ENCODE results near the gene SPOCK2. TPM values are rescaled to one million over a fixed set of nuclear protein-coding genes. Genes with fewer than 3 reads are reported as not detected.

SPOCK2 gene
- total and polyA plus RNA-seq, 7 experiments from 2014 or later = 200 to 543 (median 336) TPM

- Histone ChIP-seq H3K36me3 (ENCODE audit: control insufficient read depth in 2 of 3, insufficient read depth in 3 of 3, low read length in 3 of 3) (peaks cover under 1 to 39% (median 24%) of the 10 kb centered on the region in 3 experiments), H3K4me1 (ENCODE audit: control insufficient read depth in 2 of 2, insufficient read depth in 2 of 2, low read length in 2 of 2) (no peaks in the 10 kb centered on the region), H3K27me3 (ENCODE audit: control insufficient read depth in 2 of 2, insufficient read depth in 2 of 2, low read length in 2 of 2) (no peaks in the 10 kb centered on the region), H3K27ac (ENCODE audit: low read depth, low read length) (no peak overlapping the region), H3K4me3 (ENCODE audit: low read length) (no peak overlapping the region), H3K9me3 (ENCODE audit: control insufficient read depth in 2 of 3, low read length in 3 of 3) (no peaks in the 10 kb centered on the region)
- peaks cover 0 to 37% (median 24%) of the 10 kb centered on the region in 7 donors for H3K4me1 Mint-ChIP-seq
- H3K4me3 Mint-ChIP-seq = peak overlapping the region in 4 of 10 donors; percentile 3 to 64 (median 34)
- POLR2A ChIA-PET = interaction anchor here (0.7 to 3.0 kb wide), 13 partner anchors 9 to 269 kb away, joined by 3 to 11 read pairs (median 4); partner anchors contain the start of genes ANAPC16 and ASCC1
- intact Hi-C loops (cut with micrococcal nuclease) = loop anchor here in 1 of 2 donors (2.0 to 5.0 kb wide), 4 partner anchors 19 to 277 kb away; partner anchors contain the start of genes ANAPC16 and ASCC1
- CTCF ChIA-PET = interaction anchor here (0.5 to 3.4 kb wide), 5 partner anchors 11 to 635 kb away, joined by 3 to 16 read pairs (median 3); no protein-coding TSS in a partner anchor
- H3K9me3 Mint-ChIP-seq = peaks cover 0 to 14% (median 0%) of the 10 kb centered on the region in 11 donors
- no peak for DNase-seq
- H3K27ac Mint-ChIP-seq = peak overlapping the region; percentile 34 to 91 (median 78)
- peaks cover 0 to 19% (median 4%) of the 10 kb centered on the region in 5 donors for H3K36me3 Mint-ChIP-seq
- no peaks in the 10 kb centered on the region for H3K27me3 Mint-ChIP-seq
- ATAC-seq = peak; percentile 26
Observed at GRCh38 chr10:72059843-72060822, 28.2 kb downstream of the SPOCK2 start.

- ATAC-seq (peak; percentile 33), DNase-seq (no peak)
- no peak overlapping the region for H3K27ac ChIP-seq (ENCODE audit: low read depth, low read length)
- Mint-ChIP-seq H3K27me3 (no peaks in the 10 kb centered on the region), H3K4me3 (peak overlapping the region in 4 of 10 donors; percentile 1 to 37 (median 5)), H3K9me3 (peaks cover 0 to 12% (median 0%) of the 10 kb centered on the region in 11 donors), H3K4me1 (peaks cover 0 to 35% (median 27%) of the 10 kb centered on the region in 7 donors), H3K27ac (peak overlapping the region; percentile 33 to 91 (median 78)), H3K36me3 (peaks cover 0 to 17% (median 2%) of the 10 kb centered on the region in 5 donors)
- CTCF ChIA-PET = interaction anchor here (0.6 to 1.6 kb wide), 4 partner anchors 10 to 634 kb away, joined by 3 to 6 read pairs (median 3); no protein-coding TSS in a partner anchor
- H3K9me3 ChIP-seq (ENCODE audit: control insufficient read depth in 2 of 3, low read length in 3 of 3) = no peaks in the 10 kb centered on the region
- peaks cover 0 to 35% (median 23%) of the 10 kb centered on the region in 3 experiments for H3K36me3 ChIP-seq (ENCODE audit: control insufficient read depth in 2 of 3, insufficient read depth in 3 of 3, low read length in 3 of 3)
- H3K4me3 ChIP-seq (ENCODE audit: low read length) = no peak overlapping the region
- no peaks in the 10 kb centered on the region for H3K27me3 ChIP-seq (ENCODE audit: control insufficient read depth in 2 of 2, insufficient read depth in 2 of 2, low read length in 2 of 2)
- POLR2A ChIA-PET = interaction anchor here (0.7 to 2.6 kb wide), 12 partner anchors 10 to 270 kb away, joined by 3 to 11 read pairs (median 4); partner anchors contain the start of gene ANAPC16
- H3K4me1 ChIP-seq (ENCODE audit: control insufficient read depth in 2 of 2, insufficient read depth in 2 of 2, low read length in 2 of 2) = no peaks in the 10 kb centered on the region
- intact Hi-C loops (cut with micrococcal nuclease) = loop anchor here in 1 of 2 donors (2.0 kb wide), 1 partner anchor 28 kb away; no protein-coding TSS in a partner anchor
Observed at GRCh38 chr10:72058989-72059842, 29.1 kb downstream of the SPOCK2 start.

- peaks cover 0 to 12% (median 0%) of the 10 kb centered on the region in 11 donors for H3K9me3 Mint-ChIP-seq
- H3K9me3 ChIP-seq (ENCODE audit: control insufficient read depth in 2 of 3, low read length in 3 of 3) = no peaks in the 10 kb centered on the region
- no peaks in the 10 kb centered on the region for H3K27me3 ChIP-seq (ENCODE audit: control insufficient read depth in 2 of 2, insufficient read depth in 2 of 2, low read length in 2 of 2)
- peak overlapping the region in 8 of 9 donors; percentile 36 to 91 (median 77) for H3K27ac Mint-ChIP-seq
- no peaks in the 10 kb centered on the region for H3K27me3 Mint-ChIP-seq
- no peak overlapping the region for H3K4me3 ChIP-seq (ENCODE audit: low read length)
- H3K36me3 Mint-ChIP-seq = peaks cover 0 to 12% (median 0%) of the 10 kb centered on the region in 5 donors
- ChIA-PET POLR2A (interaction anchor here (0.8 to 1.3 kb wide), 5 partner anchors 15 to 189 kb away, joined by 3 to 4 read pairs (median 3); no protein-coding TSS in a partner anchor), CTCF (interaction anchor here (0.9 to 1.6 kb wide), 3 partner anchors 10 to 68 kb away, joined by 3 to 6 read pairs (median 3); no protein-coding TSS in a partner anchor)
- DNase-seq (no peak), ATAC-seq (peak; percentile 2)
- peaks cover 0 to 32% (median 27%) of the 10 kb centered on the region in 7 donors for H3K4me1 Mint-ChIP-seq
- no peaks in the 10 kb centered on the region for H3K4me1 ChIP-seq (ENCODE audit: control insufficient read depth in 2 of 2, insufficient read depth in 2 of 2, low read length in 2 of 2)
- H3K4me3 Mint-ChIP-seq = peak overlapping the region in 1 of 10 donors; percentile 6
- no peak overlapping the region for H3K27ac ChIP-seq (ENCODE audit: low read depth, low read length)
- intact Hi-C loops (cut with micrococcal nuclease) = loop anchor here in 1 of 2 donors (2.0 kb wide), 1 partner anchor 28 kb away; no protein-coding TSS in a partner anchor
- peaks cover 0 to 27% (median 15%) of the 10 kb centered on the region in 3 experiments for H3K36me3 ChIP-seq (ENCODE audit: control insufficient read depth in 2 of 3, insufficient read depth in 3 of 3, low read length in 3 of 3)
Observed at GRCh38 chr10:72058347-72058898, 29.9 kb downstream of the SPOCK2 start.

DNA sequence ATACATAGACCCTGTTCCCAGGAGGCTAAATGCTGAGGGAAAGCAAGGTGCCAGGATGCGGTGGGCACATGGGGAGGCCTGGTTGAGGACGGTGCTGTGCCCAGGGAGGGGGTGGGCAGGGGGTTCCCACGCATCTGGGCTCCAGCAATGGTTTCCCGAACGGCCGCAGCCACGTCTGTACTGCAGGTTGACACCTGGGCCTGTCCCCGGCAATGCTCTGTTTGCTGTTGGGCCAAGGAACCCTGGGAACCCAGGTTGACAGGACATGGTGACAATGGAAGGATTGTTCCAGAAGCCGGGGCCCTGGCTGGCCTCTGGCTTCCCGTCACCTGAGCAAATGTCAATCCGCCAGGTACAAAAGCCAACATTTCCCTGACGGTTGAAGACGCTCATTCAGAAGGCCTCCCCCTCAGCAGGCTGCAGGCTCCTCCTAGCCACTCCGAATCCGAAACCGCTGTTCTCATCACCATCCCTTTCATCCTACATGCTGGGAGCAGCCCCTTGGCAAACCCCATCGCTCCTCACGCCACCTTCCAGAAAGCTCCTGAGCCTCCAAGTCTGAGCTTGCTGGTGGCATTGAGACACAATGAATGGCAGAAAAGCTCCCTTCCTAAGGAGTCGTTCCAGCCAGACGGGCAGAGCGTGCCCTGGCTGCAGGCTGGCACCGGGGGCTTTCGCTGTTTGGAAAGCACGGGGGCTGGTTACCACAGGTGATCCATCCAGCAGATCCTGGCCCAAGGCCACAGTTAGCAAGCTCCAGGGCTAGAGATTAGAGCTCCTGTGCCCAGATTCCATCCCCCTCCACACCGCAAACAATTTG is 31.2 kb downstream of the SPOCK2 start:
- Histone ChIP-seq H3K27me3 (ENCODE audit: control insufficient read depth in 2 of 2, insufficient read depth in 2 of 2, low read length in 2 of 2) (no peaks in the 10 kb centered on the region), H3K4me1 (ENCODE audit: control insufficient read depth in 2 of 2, insufficient read depth in 2 of 2, low read length in 2 of 2) (no peaks in the 10 kb centered on the region), H3K4me3 (ENCODE audit: low read length) (no peak overlapping the region), H3K9me3 (ENCODE audit: control insufficient read depth in 2 of 3, low read length in 3 of 3) (no peaks in the 10 kb centered on the region), H3K36me3 (ENCODE audit: control insufficient read depth in 2 of 3, insufficient read depth in 3 of 3, low read length in 3 of 3) (peaks cover 0 to 14% (median 3%) of the 10 kb centered on the region in 3 experiments), H3K27ac (ENCODE audit: low read depth, low read length) (no peak overlapping the region)
- peaks cover 0 to 12% (median 0%) of the 10 kb centered on the region in 11 donors for H3K9me3 Mint-ChIP-seq
- H3K27me3 Mint-ChIP-seq = no peaks in the 10 kb centered on the region
- intact Hi-C loops (cut with micrococcal nuclease) = no loop called here
- no peak for ATAC-seq
- H3K36me3 Mint-ChIP-seq = peaks cover 0 to 7% (median 0%) of the 10 kb centered on the region in 5 donors
- CTCF ChIA-PET = interaction anchor here (0.6 to 0.9 kb wide), 3 partner anchors 8 to 45 kb away, joined by 3 to 4 read pairs (median 3); no protein-coding TSS in a partner anchor
- H3K4me1 Mint-ChIP-seq = peaks cover 0 to 29% (median 26%) of the 10 kb centered on the region in 7 donors
- no peak overlapping the region for H3K4me3 Mint-ChIP-seq
- POLR2A ChIA-PET = interaction anchor here (0.6 to 1.3 kb wide), 7 partner anchors 9 to 194 kb away, joined by 3 to 5 read pairs (median 3); no protein-coding TSS in a partner anchor
- peak overlapping the region in 6 of 9 donors; percentile 5 to 63 (median 34) for H3K27ac Mint-ChIP-seq
- DNase-seq = no peak

- peaks cover 0 to 29% (median 20%) of the 10 kb centered on the region in 7 donors for H3K4me1 Mint-ChIP-seq
- Histone ChIP-seq H3K36me3 (ENCODE audit: control insufficient read depth in 2 of 3, insufficient read depth in 3 of 3, low read length in 3 of 3) (peaks cover 0 to 4% (median 0%) of the 10 kb centered on the region in 3 experiments), H3K27me3 (ENCODE audit: control insufficient read depth in 2 of 2, insufficient read depth in 2 of 2, low read length in 2 of 2) (no peaks in the 10 kb centered on the region), H3K4me1 (ENCODE audit: control insufficient read depth in 2 of 2, insufficient read depth in 2 of 2, low read length in 2 of 2) (no peaks in the 10 kb centered on the region), H3K9me3 (ENCODE audit: control insufficient read depth in 2 of 3, low read length in 3 of 3) (no peaks in the 10 kb centered on the region), H3K27ac (ENCODE audit: low read depth, low read length) (no peak overlapping the region), H3K4me3 (ENCODE audit: low read length) (no peak overlapping the region)
- peaks cover 0 to 10% (median 0%) of the 10 kb centered on the region in 11 donors for H3K9me3 Mint-ChIP-seq
- DNase-seq (no peak), ATAC-seq (no peak)
- peak overlapping the region in 1 of 9 donors; percentile 11 for H3K27ac Mint-ChIP-seq
- intact Hi-C loops (cut with micrococcal nuclease) = no loop called here
- no peak overlapping the region for H3K4me3 Mint-ChIP-seq
- H3K27me3 Mint-ChIP-seq = no peaks in the 10 kb centered on the region
- ChIA-PET POLR2A (interaction anchor here (1.3 kb wide), 1 partner anchor 23 kb away, joined by 5 read pairs; no protein-coding TSS in a partner anchor), CTCF (interaction anchor here (0.6 kb wide), 1 partner anchor 43 kb away, joined by 3 read pairs; no protein-coding TSS in a partner anchor)
- peaks cover 0 to 4% (median 0%) of the 10 kb centered on the region in 5 donors for H3K36me3 Mint-ChIP-seq
Observed at GRCh38 chr10:72056113-72056512, 32.2 kb downstream of the SPOCK2 start.

Measured in naive thymus-derived CD4-positive, alpha-beta T cell (primary cell).